AG10803 (cell line): Measurements from ENCODE around the gene PIGC.
A peak's percentile ranks its signal among the peaks of the same experiment; 100 is the strongest.
"Not testable (repeated sequence)": the region's sequence is repeated elsewhere in the genome, so short reads cannot be mapped to it uniquely, and the experiment has no call there.

Experiments used
- DNase-seq: peaks from one replicate; pipeline ENCODE4 v3.0.0; 2010; ENCODE audit warnings: low read depth
- H3K4me3 ChIP-seq: 2 replicates; pipeline ENCODE4 v1.5.1; 2011; ENCODE audit warnings: mild to moderate bottlenecking, low read length, control low read depth
- TF ChIP-seq, protein P1 (sequence below): conservative IDR thresholded peaks from 2 replicates; pipeline ENCODE4 v1.5.1; 2011; ENCODE audit warnings: mild to moderate bottlenecking, low read length, control low read depth, inconsistent platforms

Gene PIGC

DNA sequence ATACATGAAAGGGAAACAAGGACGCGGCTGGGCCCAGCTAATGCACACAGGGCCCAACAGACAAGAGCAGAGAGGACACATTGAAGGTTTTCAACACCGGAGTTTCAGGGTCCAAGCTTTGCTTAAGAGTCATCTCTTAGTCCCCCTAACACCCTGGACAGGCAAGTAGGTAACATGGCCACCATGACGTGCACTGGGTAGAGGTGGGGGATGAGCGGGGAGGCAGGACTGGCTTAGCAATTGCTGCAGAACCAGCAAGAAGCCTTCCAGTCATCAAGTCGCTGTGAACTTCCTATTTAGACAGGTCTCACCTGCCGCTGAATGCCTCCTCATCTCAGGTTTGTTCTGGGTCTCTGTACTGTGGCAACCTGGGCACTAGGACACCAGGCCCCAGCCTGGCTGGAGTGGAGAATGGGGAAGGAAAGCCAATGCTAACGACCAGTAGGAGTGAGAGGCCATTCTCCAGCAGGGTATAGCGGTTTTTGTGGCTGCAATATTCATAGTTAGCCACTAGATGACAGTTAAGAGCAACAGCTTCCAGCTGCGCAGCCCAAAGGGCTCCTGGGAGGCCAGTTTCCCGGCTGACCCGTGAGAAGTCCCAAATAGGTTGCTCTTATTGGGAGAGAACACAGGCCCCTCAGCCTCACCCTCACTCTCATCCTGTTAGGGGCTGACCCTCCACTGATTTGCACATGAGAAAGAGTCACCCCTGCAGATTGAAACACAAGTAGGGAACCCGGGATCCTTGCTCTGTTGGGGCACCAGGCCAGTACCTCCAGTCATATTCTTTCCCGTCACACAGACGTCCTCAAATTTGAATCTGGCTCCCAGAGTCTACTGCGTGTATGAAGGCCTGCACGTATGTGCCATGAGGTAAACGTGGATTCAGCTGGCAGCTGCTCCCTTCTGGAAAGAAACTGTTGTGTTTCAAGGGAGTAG, 6.0 kb upstream of the PIGC start:
- TF ChIP-seq, protein P1, sequence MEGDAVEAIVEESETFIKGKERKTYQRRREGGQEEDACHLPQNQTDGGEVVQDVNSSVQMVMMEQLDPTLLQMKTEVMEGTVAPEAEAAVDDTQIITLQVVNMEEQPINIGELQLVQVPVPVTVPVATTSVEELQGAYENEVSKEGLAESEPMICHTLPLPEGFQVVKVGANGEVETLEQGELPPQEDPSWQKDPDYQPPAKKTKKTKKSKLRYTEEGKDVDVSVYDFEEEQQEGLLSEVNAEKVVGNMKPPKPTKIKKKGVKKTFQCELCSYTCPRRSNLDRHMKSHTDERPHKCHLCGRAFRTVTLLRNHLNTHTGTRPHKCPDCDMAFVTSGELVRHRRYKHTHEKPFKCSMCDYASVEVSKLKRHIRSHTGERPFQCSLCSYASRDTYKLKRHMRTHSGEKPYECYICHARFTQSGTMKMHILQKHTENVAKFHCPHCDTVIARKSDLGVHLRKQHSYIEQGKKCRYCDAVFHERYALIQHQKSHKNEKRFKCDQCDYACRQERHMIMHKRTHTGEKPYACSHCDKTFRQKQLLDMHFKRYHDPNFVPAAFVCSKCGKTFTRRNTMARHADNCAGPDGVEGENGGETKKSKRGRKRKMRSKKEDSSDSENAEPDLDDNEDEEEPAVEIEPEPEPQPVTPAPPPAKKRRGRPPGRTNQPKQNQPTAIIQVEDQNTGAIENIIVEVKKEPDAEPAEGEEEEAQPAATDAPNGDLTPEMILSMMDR = peak; percentile 87
- peak; percentile 54 for DNase-seq
- H3K4me3 ChIP-seq = no peak overlapping the region

DNA sequence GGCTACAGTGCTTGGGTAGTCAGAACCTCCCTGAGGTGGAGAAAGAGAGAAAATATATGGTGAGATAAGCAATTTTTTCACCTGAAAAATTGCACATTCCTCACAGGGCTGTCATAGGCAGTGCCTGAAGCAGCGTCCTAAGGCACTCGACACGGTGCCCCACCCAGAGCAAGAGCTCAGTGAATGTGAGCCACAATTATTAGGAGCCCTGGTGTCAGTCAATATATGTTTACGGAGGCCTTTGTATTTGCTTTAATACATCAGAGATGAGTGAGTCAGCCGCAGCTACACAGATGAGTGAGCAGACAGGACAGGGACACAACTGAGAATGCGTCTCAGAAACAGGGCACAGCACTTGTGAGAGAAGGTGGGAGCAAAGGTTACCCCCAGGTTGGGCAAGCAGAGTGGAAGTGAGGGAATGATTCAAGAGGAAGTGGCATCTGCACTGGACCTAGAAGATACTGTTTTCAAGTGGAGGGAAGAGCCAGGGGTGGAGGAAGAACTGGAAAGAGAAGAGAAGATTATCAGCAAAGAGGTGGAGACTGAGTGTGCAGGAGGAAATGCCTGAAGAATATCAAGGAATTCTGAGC, 5.2 kb upstream of the PIGC start:
- TF ChIP-seq, protein P1 = no peak
- H3K4me3 ChIP-seq = no peak overlapping the region
- no peak for DNase-seq

DNA sequence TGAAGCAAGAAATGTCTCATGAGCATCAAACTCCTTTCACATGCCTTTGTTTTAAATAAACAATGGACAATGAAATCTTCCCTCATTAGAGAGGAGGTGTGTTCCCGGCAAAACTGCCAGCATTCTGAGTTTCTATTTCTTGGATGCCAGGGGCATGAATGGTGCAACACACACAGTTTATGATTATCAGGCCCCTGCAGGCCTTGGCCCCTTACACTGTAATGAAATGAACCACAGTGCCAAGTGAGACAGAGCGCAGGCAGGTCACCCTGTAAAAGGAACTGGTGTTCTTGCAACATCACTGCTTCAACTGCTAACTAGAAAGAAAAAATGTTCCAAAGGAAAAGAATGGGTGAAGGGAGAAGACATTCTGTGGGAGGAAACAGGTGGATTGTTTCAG, 3.8 kb upstream of the PIGC start:
- H3K4me3 ChIP-seq = no peak overlapping the region
- TF ChIP-seq, protein P1 = no peak
- no peak for DNase-seq

DNA sequence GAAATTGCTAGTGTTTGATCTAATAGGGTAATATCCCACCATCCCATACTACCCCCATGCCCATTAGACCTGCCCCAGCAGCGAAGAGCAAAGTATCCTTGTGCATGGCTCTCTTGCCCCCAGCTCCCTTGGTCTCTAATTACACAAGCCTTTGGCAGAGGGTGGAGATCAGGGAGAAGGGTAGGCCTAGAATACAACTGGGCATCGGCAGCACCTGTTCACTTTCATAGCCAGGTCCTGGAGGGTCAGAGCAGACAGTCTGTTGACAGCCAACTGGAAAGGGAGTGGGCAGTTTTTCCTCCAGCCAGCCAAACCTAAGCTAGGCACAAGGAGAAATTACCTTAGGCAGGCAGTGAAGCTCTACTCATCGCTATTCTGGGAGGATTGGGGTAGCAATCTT, 2.7 kb upstream of the PIGC start:
- DNase-seq = no peak
- no peak overlapping the region for H3K4me3 ChIP-seq
- TF ChIP-seq, protein P1 = no peak

DNA sequence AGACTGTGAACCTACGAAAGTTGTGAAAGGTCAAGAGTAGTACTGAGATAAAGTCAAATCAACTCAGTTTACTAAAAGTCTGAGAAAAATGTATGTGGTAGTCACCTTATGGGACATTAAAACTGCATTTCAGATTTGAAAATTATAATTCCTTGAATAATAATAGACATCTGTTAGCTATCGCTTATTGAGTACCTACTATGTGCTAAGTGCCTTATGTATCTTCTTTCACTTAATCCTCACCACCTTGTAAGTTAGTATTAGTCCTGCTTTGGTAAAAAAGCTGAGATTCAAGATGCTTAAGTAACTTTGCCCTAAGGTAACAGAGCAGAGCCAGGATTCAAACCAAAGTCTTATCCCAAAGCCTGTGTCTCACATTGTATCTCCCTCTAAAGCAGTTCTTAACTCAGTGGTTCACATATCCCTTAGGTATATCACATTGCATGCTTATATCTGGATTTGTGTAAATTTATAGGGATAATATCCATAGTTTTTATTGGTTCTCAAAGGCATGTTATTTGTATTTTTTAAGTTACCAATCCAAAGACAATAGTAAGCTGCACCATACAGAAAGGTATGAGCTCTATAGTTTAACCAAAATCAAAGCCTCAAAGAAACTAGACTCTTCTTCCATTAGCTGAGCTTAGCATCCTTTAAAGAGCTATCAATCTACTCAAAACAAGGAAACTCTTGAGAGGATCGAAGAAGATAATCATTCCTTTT, 865 bp downstream of the PIGC start:
- no peak for DNase-seq
- peak overlapping the region; percentile 83 for H3K4me3 ChIP-seq
- TF ChIP-seq, protein P1 = no peak

DNA sequence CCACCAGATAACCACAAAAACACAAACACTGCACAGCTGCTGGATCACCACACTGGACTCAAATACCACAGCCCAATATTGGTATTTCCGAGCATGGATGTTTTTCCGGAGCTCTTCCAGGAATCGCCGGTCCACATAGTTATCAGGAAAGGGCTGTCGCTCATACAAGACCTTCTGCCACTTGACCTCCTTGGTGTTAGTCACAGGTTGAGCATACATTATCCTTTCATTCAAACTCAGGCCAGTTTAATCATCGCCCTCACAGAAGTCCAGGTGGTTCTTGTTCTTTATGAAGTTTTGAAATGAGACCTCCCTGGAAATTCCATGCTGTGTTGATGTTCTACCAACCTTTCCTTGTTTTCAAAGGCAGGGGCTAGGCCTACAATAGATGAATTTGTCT, 1.5 kb downstream of the PIGC start:
- no peak for DNase-seq
- no peak overlapping the region for H3K4me3 ChIP-seq
- TF ChIP-seq, protein P1 = no peak

DNA sequence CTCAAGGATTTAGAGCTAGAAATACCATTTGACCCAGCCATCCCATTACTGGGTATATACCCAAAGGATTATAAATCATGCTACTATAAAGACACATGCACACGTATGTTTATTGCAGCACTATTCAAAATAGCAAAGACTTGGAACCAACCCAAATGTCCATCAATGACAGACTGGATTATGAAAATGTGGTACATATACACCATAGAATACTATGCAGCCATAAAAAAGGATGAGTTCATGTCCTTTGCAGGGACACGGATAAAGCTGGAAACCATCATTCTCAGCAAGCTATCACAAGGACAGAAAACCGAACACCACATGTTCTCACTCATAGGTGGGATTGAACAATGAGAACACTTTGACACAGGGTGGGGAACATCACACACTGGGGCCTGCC, 6.7 kb downstream of the PIGC start:
- not testable (repeated sequence) for H3K4me3 ChIP-seq, DNase-seq
